KMS-11 (cell line): ENCODE data around the gene KCNE4.

Experiments
- H2AFZ ChIP-seq: fragments of 200-600 bp; sonication (generic); 2 replicates; pipeline ENCODE4 v1.6.1; 2016; ENCODE audit warnings: antibody characterized with exemption, mixed run types, low read depth
- H3K27ac ChIP-seq: fragments of 200-600 bp; sonication (generic); 2 replicates; pipeline ENCODE4 v1.6.1; 2016; ENCODE audit warnings: mild to moderate bottlenecking, mixed run types
- H3K27me3 ChIP-seq: fragments of 200-600 bp; sonication (generic); 2 replicates; pipeline ENCODE4 v1.6.1; 2017; ENCODE audit warnings: mild to moderate bottlenecking, low read depth, mixed run types, moderate library complexity; ENCODE audit not compliant: insufficient read depth
- H3K36me3 ChIP-seq: fragments of 200-600 bp; sonication (generic); 2 replicates; pipeline ENCODE4 v1.6.1; 2017; ENCODE audit warnings: mild to moderate bottlenecking, mixed run types; ENCODE audit not compliant: insufficient read depth
- H3K4me1 ChIP-seq: fragments of 200-600 bp; sonication (generic); 2 replicates; pipeline ENCODE4 v1.6.1; 2016; ENCODE audit warnings: mild to moderate bottlenecking, low read depth, mixed run types; ENCODE audit not compliant: poor library complexity, severe bottlenecking
- H3K4me2 ChIP-seq: fragments of 200-600 bp; sonication (generic); 2 replicates; pipeline ENCODE4 v1.7.0; 2016; ENCODE audit warnings: mild to moderate bottlenecking, mixed run types
- H3K4me3 ChIP-seq: fragments of 200-600 bp; sonication (generic); IDR thresholded peaks from 2 replicates; pipeline ENCODE4 v1.6.1; 2017; ENCODE audit warnings: low read depth, low read length, mixed read lengths; ENCODE audit not compliant: insufficient read depth
- H3K79me2 ChIP-seq: fragments of 200-600 bp; sonication (generic); 2 replicates; pipeline ENCODE4 v1.6.1; 2016; ENCODE audit warnings: low read depth, mixed run types; ENCODE audit not compliant: insufficient read depth
- H3K9ac ChIP-seq: fragments of 200-600 bp; sonication (generic); 2 replicates; pipeline ENCODE4 v1.6.1; 2016; ENCODE audit warnings: mild to moderate bottlenecking, mixed run types
- H4K20me1 ChIP-seq: fragments of 200-600 bp; sonication (generic); 2 replicates; pipeline ENCODE4 v1.6.1; 2016; ENCODE audit warnings: mild to moderate bottlenecking, mixed run types; ENCODE audit not compliant: insufficient read depth
- CTCF ChIP-seq: fragments of 200-600 bp; sonication (generic); conservative IDR thresholded peaks from 2 replicates; pipeline ENCODE4 v1.6.1; 2017; ENCODE audit warnings: low read depth, mild to moderate bottlenecking, antibody characterized with exemption, low read length, moderate library complexity, mixed read lengths

The KCNE4 gene

GRCh38 chr2:223019390-223019930, 32.5 kb upstream of the KCNE4 start:
- Histone ChIP-seq H3K27ac (no peak overlapping the region), H3K9ac (no peak overlapping the region), H3K4me2 (no peak overlapping the region), H3K79me2 (no peaks in the 10 kb centered on the region), H4K20me1 (no peaks in the 10 kb centered on the region), H2AFZ (no peak overlapping the region), H3K4me1 (no peaks in the 10 kb centered on the region), H3K4me3 (no peak overlapping the region), H3K27me3 (no peaks in the 10 kb centered on the region), H3K36me3 (no peaks in the 10 kb centered on the region)
- no peak for TF ChIP-seq CTCF

- no peak overlapping the region for H3K27ac ChIP-seq
- H3K79me2 ChIP-seq: no peaks in the 10 kb centered on the region
- TF ChIP-seq CTCF: no peak
- no peaks in the 10 kb centered on the region for H4K20me1 ChIP-seq
- H2AFZ ChIP-seq: no peak overlapping the region
- H3K4me1 ChIP-seq: no peaks in the 10 kb centered on the region
- no peak overlapping the region for H3K9ac ChIP-seq
- H3K36me3 ChIP-seq: no peaks in the 10 kb centered on the region
- no peak overlapping the region for H3K4me2 ChIP-seq
- no peaks in the 10 kb centered on the region for H3K27me3 ChIP-seq
- no peak overlapping the region for H3K4me3 ChIP-seq
Observed at GRCh38 chr2:223019987-223020717, 31.8 kb upstream of the KCNE4 start.

GRCh38 chr2:223020971-223021675, 30.9 kb upstream of the KCNE4 start:
- Histone ChIP-seq H3K4me3 (no peak overlapping the region), H3K4me1 (no peaks in the 10 kb centered on the region), H3K27me3 (no peaks in the 10 kb centered on the region), H2AFZ (no peak overlapping the region), H3K36me3 (no peaks in the 10 kb centered on the region), H4K20me1 (no peaks in the 10 kb centered on the region), H3K27ac (no peak overlapping the region), H3K4me2 (no peak overlapping the region), H3K9ac (no peak overlapping the region), H3K79me2 (no peaks in the 10 kb centered on the region)
- no peak for TF ChIP-seq CTCF

- Histone ChIP-seq H4K20me1 (no peaks in the 10 kb centered on the region), H3K4me2 (no peak overlapping the region), H3K4me3 (no peak overlapping the region), H3K9ac (no peak overlapping the region), H3K4me1 (no peaks in the 10 kb centered on the region), H3K79me2 (no peaks in the 10 kb centered on the region), H3K36me3 (no peaks in the 10 kb centered on the region), H3K27me3 (no peaks in the 10 kb centered on the region), H3K27ac (no peak overlapping the region), H2AFZ (no peak overlapping the region)
- TF ChIP-seq CTCF: no peak
Observed at GRCh38 chr2:223026357-223027110, 25.5 kb upstream of the KCNE4 start.
